Left ventricle myocardium inferior (tissue), 1 donor: Measurements from ENCODE around the gene STIM2. TPM values are rescaled to one million over a fixed set of nuclear protein-coding genes. Genes with fewer than 3 reads are reported as not detected.
"Not testable (repeated sequence)": the region's sequence is repeated elsewhere in the genome, so short reads cannot be mapped to it uniquely, and the experiment has no call there.

Experiments used
- DNase-seq: peaks from one replicate; pipeline ENCODE4 v3.0.0-alpha.2; 2020
- H3K27ac ChIP-seq: fragments of 200-600 bp; replicated peaks from 2 replicates; pipeline ENCODE4 v1.8.0; 2021
- H3K27me3 ChIP-seq: fragments of 200-600 bp; 2 replicates; pipeline ENCODE4 v1.8.0; 2021; ENCODE audit warnings: low read depth
- H3K36me3 ChIP-seq: fragments of 200-600 bp; 2 replicates; pipeline ENCODE4 v1.8.0; 2021
- H3K4me1 ChIP-seq: fragments of 200-600 bp; 2 replicates; pipeline ENCODE4 v1.8.0; 2021
- H3K4me3 ChIP-seq: fragments of 200-600 bp; 2 replicates; pipeline ENCODE4 v1.8.0; 2021; ENCODE audit warnings: mild to moderate bottlenecking, moderate library complexity
- H3K9me3 ChIP-seq: fragments of 200-600 bp; replicated peaks from 2 replicates; pipeline ENCODE4 v1.8.0; 2021
- intact Hi-C: fragments of 100-400 bp; cut with micrococcal nuclease; formaldehyde crosslinking; loops from one replicate; pipeline ENCODE4 v1.11.0; 2022
- total RNA-seq: library from RNA; stranded (reverse); fragmentation: NEBNext Ultra II Directional; extraction: Animal tissue kit (Norgen Biotek cat#: 25700); gene quantifications from one replicate; pipeline ENCODE4 v1.2.1, GENCODE V29; 2021
- TF ChIP-seq, protein P1 (sequence below): fragments of 200-600 bp; IDR thresholded peaks from 2 replicates; pipeline ENCODE4 v1.8.0; 2021; ENCODE audit warnings: antibody characterized with exemption, mild to moderate bottlenecking, borderline replicate concordance
- donor health status: DM: no; HTN: yes; CAD: no; lungs with severe emphysema.

STIM2 gene
- total RNA-seq, 1 donor from 2014 or later = 12.2 TPM

DNA sequence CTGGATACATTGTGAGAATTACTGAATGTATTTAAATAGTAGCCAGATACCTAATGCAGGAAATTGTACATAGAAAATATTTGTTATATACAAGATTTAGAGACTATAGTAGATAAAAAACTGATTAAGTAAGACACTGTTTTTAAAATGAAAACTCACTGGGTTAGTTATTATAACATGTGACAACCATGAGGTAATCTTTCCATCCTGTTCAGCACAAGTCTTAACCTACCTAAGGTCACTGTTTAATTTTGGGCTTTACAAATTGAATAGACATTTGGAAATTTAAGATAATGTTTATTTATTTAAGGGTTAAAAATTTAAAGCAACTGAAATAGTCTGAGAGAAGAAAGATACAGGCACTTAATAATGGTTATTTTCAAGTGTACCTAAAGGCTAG lies 102.1 kb downstream of the STIM2 start:
- intact Hi-C loops = no loop called here

GRCh38 chr4:26964512-26964911 lies 103.9 kb downstream of the STIM2 start:
- Histone ChIP-seq H3K27ac (no peak overlapping the region), H3K9me3 (no peaks in the 10 kb centered on the region), H3K4me3 (no peak overlapping the region), H3K27me3 (no peaks in the 10 kb centered on the region), H3K36me3 (no peaks in the 10 kb centered on the region), H3K4me1 (no peaks in the 10 kb centered on the region)
- DNase-seq = no peak
- intact Hi-C loops = no loop called here
- TF ChIP-seq, protein P1, sequence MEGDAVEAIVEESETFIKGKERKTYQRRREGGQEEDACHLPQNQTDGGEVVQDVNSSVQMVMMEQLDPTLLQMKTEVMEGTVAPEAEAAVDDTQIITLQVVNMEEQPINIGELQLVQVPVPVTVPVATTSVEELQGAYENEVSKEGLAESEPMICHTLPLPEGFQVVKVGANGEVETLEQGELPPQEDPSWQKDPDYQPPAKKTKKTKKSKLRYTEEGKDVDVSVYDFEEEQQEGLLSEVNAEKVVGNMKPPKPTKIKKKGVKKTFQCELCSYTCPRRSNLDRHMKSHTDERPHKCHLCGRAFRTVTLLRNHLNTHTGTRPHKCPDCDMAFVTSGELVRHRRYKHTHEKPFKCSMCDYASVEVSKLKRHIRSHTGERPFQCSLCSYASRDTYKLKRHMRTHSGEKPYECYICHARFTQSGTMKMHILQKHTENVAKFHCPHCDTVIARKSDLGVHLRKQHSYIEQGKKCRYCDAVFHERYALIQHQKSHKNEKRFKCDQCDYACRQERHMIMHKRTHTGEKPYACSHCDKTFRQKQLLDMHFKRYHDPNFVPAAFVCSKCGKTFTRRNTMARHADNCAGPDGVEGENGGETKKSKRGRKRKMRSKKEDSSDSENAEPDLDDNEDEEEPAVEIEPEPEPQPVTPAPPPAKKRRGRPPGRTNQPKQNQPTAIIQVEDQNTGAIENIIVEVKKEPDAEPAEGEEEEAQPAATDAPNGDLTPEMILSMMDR = no peak

More for the DNA sequence above, 102.1 kb downstream of the STIM2 start:
- Histone ChIP-seq H3K4me1 (no peaks in the 10 kb centered on the region), H3K9me3 (no peaks in the 10 kb centered on the region), H3K27me3 (no peaks in the 10 kb centered on the region), H3K36me3 (peaks cover 8% of the 10 kb centered on the region), H3K27ac (no peak overlapping the region), H3K4me3 (no peak overlapping the region)
- TF ChIP-seq, protein P1 = no peak
- no peak for DNase-seq

DNA sequence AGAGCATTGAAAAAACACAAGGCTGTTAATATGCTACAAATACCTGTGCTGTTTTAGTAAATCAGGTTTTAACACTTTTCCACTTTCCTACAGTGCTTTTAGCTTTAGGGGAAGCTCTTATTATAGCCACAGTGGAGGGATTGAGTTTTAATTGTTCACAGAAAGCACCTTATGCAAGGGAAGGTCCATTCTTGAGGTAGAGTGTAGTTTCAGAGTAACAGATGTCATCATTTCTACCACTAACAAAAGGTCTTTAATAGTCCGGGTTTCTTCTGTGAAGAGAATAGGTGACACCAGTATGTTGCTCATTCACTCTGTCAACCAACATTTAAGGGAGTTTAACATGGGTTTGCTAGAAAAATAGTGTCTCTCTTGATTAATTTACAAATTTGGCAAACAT lies 104.4 kb downstream of the STIM2 start:
- DNase-seq = no peak
- Histone ChIP-seq H3K9me3 (no peaks in the 10 kb centered on the region), H3K4me1 (no peaks in the 10 kb centered on the region), H3K27me3 (no peaks in the 10 kb centered on the region), H3K36me3 (no peaks in the 10 kb centered on the region), H3K27ac (no peak overlapping the region), H3K4me3 (no peak overlapping the region)
- TF ChIP-seq, protein P1 = no peak
- intact Hi-C loops = no loop called here

DNA sequence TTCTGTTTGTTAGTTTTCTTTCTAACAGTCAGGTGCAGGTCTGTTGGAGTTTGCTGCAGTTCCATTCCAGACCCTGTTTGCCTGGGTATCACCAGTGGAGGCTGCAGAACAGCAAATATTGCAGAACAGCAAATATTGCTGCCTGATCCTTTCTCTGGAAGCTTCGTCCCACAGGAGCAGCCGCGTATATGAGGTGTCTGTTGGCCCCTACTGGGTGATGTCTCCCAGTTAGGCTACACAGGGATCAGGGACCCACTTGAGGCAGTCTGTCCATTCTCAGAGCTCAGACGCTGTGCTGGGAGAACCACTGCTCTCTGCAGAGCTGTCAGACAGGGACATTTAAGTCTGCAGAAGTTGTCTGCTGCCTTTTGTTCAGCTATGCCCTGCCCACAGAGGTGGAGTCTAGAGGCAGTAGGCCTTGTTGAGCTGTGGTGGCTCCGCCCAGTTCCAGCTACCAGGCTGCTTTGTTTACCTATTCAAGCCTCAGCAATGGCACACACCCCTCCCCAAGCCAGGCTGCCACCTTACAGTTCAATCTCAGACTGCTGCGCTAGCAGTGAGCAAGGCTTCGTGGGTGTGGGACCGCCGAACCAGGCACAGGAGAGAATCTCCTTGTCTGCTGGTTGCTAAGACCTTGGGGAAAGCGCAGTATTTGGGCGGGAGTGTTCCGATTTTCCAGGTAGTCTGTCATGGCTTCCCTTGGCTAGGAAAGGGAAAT lies 115.0 kb downstream of the STIM2 start:
- H3K36me3 ChIP-seq, DNase-seq, H3K27me3 ChIP-seq, H3K4me3 ChIP-seq, H3K27ac ChIP-seq, H3K9me3 ChIP-seq, intact Hi-C loops: not testable (repeated sequence)
- H3K4me1 ChIP-seq = peaks cover 10% of the 10 kb centered on the region

- Histone ChIP-seq H3K4me1 (peaks cover 10% of the 10 kb centered on the region), H3K4me3 (no peak overlapping the region), H3K27me3 (no peaks in the 10 kb centered on the region), H3K27ac (no peak overlapping the region), H3K36me3 (no peaks in the 10 kb centered on the region), H3K9me3 (no peaks in the 10 kb centered on the region)
- TF ChIP-seq, protein P1 = no peak
- no peak for DNase-seq
- intact Hi-C loops = no loop called here
These were observed 117.9 kb downstream of the STIM2 start for GRCh38 chr4:26978387-26979053.

DNA sequence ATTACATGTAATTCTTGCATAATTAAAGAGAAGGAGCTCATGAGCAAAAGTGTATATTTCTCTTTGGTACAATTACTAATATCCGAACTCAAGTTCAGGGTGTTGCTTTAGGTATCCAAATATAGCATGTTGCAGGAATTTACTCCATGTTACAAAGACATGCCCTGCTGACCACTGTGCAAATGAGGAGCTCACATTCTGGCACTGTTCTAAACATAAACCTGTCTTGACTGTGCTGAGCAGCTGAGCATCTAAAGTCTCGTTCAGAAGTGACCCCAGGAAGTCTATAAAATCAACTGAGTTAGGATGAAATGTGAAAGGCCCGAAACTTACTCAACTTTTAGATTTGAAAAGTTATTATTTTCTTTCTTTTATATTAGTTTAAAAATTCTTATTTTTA lies 124.3 kb downstream of the STIM2 start:
- Histone ChIP-seq H3K27ac (no peak overlapping the region), H3K4me3 (no peak overlapping the region), H3K36me3 (no peaks in the 10 kb centered on the region), H3K9me3 (peaks cover 2% of the 10 kb centered on the region), H3K4me1 (no peaks in the 10 kb centered on the region), H3K27me3 (no peaks in the 10 kb centered on the region)
- intact Hi-C loops = no loop called here
- no peak for DNase-seq
- TF ChIP-seq, protein P1 = no peak
